Measurements from ENCODE around the gene CLCN2.
A peak's percentile ranks its signal among the peaks of the same experiment; 100 is the strongest.

CLCN2 gene

GRCh38 chr3:184322731-184323487 lies 38.5 kb downstream of the CLCN2 start:
- no peak for DNase-seq

- DNase-seq = no peak
These were observed 39.7 kb downstream of the CLCN2 start for GRCh38 chr3:184321666-184322065.

GRCh38 chr3:184320104-184320445 lies 41.3 kb downstream of the CLCN2 start:
- DNase-seq = peak; percentile 46

GRCh38 chr3:184317201-184317600 lies 44.2 kb downstream of the CLCN2 start:
- no peak for DNase-seq

GRCh38 chr3:184316792-184317191 lies 44.6 kb downstream of the CLCN2 start:
- no peak for DNase-seq

GRCh38 chr3:184315871-184316661 lies 45.3 kb downstream of the CLCN2 start:
- no peak for DNase-seq

GRCh38 chr3:184315543-184315867 lies 45.9 kb downstream of the CLCN2 start:
- DNase-seq = no peak

GRCh38 chr3:184314700-184315542 lies 46.5 kb downstream of the CLCN2 start:
- DNase-seq = peak; percentile 54

GRCh38 chr3:184314363-184314699 lies 47.1 kb downstream of the CLCN2 start, which contains the start of gene EIF4G1:
EIF4G1 (plus strand) TSS chr3:184314606; CDS start chr3:184315797, 1,191 bp downstream.
- DNase-seq = peak; percentile 91

- DNase-seq = no peak
These were observed 49.8 kb downstream of the CLCN2 start for GRCh38 chr3:184311633-184312032.

GRCh38 chr3:184308744-184309143 lies 52.7 kb downstream of the CLCN2 start:
- no peak for DNase-seq

- DNase-seq = no peak
These were observed 53.5 kb downstream of the CLCN2 start for GRCh38 chr3:184307915-184308314.

- no peak for DNase-seq
These were observed 54.9 kb downstream of the CLCN2 start for GRCh38 chr3:184306341-184306972.

GRCh38 chr3:184305577-184305976 lies 55.8 kb downstream of the CLCN2 start:
- no peak for DNase-seq

- no peak for DNase-seq
These were observed 61.1 kb downstream of the CLCN2 start for GRCh38 chr3:184300378-184300720.

GRCh38 chr3:184299488-184300377 lies 61.7 kb downstream of the CLCN2 start:
- no peak for DNase-seq

- DNase-seq = peak; percentile 98
These were observed 62.5 kb downstream of the CLCN2 start, which contains the start of gene PSMD2 for GRCh38 chr3:184298759-184299487. PSMD2 (plus strand) TSS chr3:184299241; CDS start chr3:184299267, 26 bp downstream.

- no peak for DNase-seq
These were observed 64.8 kb downstream of the CLCN2 start for GRCh38 chr3:184296616-184297015.

All from stimulated activated CD4-positive, alpha-beta T cell treated with anti-CD3 and anti-CD28 coated beads, Interleukin-1b, Interleukin-23, amount 100 ng/mL, for 48 hours (primary cell).